Measurements from ENCODE around the gene POC5.
"Not testable (repeated sequence)": the region's sequence is repeated elsewhere in the genome, so short reads cannot be mapped to it uniquely, and the experiment has no call there.

POC5 gene

DNA sequence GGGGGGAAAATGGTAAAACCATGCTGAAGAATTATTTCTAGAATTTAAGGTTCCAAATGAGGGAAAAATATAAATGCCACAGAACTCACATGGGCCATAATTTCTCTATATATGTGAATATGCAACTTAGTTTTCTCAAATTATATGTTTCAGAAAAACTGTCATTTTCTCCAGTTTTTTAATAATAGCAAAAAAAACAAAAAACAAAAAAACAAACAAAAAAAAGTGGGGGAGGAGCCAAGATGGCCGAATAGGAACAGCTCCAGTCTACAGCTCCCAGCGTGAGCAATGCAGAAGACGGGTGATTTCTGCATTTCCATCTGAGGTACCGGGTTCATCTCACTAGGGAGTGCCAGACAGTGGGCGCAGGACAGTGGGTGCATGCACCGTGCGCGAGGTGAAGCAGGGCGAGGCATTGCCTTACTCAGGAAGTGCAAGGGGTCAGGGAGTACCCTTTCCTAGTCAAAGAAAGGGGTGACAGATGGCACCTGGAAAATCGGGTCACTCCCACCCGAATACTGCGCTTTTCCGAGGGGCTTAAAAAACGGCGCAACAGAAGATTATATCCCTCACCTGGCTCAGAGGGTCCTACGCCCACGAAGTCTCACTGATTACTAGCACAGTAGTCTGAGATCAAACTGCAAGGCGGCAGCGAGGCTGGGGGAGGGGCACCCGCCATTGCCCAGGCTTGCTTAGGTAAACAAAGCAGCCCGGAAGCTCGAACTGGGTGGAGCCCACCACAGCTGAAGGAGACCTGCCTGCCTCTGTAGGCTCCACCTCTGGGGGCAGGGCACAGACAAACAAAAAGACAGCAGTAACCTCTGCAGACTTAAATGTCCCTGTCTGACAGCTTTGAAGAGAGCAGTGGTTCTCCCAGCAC lies 21.5 kb downstream of the POC5 start:
- not testable (repeated sequence) for DNase-seq

DNA sequence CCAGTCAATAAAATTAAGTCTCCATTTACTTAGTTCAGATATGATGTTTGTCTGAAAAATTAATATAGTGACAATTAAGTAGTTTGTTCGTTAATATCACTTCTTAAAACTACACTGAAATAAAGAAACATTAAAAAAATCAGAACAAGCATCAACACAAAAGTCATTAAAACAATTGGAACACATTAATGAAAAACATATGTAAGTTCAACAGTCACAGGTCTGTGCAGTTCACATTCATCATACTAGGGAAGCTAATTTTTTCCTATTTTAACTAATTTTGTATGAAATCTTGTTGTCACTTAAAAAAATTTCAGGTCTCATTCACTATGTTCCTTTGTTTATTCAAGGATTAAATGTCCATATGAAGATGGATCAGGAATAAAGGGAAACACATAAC lies 22.5 kb downstream of the POC5 start:
- no peak for DNase-seq

DNA sequence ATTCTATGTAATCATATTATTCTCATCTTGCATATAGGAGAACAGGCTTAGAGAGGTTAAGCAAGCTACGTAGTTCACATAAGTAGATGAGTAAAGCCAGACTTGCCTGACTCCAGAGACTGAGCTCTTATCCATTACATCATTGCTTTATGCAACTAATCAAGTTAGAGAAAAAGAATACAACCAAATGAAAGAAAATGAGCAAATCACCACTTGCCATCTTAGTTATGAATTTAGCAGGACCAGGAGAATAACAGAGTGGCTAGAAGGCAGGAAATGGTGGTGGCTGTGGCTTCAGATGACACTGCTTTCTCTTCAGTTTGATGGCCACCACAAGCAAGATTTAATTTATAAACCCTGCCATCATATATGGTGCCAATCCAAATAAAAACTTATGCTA lies 26.6 kb downstream of the POC5 start:
- no peak for DNase-seq

DNA sequence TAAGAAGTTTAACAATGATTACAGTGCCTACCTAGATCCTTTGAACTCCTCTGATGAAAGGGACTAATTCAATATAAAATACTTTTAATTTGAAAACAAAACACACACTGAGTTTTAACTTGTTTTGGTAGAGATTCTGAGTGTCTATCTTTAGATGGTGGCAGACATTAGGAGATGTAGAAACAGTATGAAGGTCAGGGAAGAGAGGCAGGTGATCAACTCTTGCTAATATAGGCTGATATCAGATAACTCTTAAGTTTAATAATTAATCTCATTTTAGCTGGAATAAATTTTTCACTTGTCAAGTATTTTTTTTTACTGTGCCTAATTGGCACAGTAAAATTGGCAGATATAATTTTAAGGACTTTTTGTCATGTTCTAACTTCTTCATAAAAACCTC lies 30.8 kb downstream of the POC5 start:
- no peak for DNase-seq

DNA sequence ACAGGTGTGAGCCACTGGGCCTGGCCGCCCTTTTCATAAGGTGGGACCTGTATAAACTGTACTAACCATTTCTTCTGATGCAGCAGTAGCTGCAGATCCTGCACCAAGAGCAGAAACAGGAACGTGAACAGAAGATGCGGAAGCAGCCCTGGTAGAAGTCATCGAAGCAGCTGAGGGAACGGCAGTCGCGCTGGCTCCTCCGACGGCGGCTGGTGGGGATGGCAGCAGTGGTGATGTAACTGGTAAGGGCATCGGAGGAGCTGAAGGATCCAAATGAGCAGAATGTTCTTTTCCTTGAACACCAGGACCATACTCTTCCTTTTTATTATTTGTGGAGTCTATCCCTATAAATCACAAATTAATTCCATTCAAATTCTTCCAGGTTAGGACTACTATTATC lies 32.1 kb downstream of the POC5 start:
- DNase-seq: no peak

DNA sequence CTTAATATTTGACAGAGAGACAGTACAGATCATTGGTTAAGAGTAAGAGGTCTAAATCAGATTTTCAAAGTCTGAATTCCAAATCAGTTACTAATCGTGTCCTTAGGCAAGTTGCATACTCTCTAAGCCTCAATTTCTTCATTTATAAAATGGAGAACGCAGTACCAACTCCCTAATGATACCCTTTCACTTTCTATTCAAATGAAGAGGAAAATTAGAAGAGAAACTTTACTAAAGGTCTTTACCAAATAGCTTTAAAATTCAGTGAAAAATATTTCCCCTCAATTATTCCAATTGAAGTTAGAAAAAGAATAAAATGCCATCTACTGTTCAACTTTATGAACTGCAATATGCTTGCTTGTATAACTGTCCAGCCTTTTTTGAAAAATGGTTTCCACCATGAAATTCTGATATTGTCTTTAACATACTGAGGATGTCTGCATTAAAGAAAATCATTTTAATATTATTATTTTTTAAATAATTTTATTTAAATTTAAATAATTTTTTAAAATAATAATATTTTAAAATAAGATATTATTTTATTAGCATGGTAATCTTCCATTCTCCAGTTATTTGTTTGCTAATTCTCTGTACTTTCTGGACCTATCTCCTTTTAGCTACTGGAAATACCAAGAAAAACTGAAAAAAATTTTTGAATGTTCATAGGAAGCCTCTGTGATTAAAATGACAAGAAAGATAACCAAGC lies 36.0 kb downstream of the POC5 start:
- no peak for DNase-seq

DNA sequence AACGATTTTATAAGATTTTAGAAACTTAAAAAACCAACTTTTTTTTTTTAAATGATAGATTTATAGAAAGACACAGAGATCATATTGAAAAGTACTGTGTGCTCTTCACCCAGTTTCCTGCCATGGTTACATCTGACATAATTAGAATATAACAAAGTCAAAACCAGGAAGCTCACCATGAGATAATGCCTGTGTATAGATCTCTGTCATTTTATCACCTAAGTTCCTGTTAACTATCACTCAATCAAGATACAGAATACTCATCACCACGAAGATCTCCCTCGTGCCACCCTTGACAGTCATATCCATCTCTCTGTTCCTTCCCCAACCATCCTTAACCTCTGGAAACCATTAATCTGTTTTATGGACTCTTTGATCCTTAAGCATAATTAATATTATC lies 39.1 kb downstream of the POC5 start:
- no peak for DNase-seq

DNA sequence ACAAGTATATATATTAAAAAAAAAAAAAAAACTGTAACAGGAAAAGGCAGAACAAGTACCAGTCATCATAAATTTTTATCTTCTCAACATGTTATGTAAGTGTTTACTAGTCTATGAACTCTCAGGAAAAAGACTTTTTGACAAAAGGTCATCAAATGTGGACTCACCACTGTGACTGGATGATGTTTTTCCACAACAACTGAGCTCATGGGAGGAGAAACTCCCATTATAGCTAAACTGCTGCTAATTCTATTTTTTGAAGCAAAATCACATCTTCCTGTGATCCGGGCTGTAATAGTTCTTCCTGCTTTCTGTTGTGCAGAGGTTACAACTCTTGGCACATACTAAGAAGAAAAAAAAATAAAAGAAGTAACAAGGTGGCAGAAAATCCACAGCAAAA lies 39.6 kb downstream of the POC5 start:
- no peak for DNase-seq

DNA sequence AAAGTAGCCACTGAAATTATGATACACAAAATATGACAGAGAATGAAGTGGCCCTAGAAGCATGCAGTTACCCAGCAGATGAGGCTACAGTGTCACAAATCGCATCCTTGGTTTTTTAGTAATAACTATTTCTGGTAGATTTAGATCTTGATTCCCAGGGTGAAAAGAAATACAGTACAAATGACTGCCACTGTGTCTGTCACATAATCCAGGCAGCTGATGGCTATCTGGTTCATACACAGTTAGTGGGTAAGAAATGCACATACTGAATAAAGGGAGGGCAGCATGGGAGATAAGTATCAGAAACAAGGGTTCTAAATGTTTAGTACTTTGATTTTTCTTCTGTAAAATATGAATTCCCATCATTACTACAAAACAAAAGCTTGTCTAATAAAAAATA lies 41.5 kb downstream of the POC5 start:
- no peak for DNase-seq

DNA sequence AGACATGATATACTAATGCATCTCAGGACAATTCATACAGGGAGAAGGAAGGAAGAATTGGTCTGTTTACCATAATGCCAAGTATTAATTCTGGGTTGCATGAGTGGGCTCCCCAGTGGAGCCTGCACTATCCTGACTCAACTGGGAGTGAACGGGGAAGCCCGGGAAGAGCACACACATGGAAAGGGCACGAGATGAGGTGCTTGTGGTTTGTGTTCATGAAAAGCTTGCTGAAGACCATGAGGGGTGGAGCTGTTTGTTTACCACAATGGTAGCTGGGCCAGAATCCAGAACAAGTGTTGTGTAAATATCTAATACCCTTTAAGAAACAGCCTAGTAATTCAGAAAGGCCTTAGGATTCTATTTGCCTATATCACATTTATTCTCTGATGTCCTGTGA lies 44.6 kb downstream of the POC5 start:
- DNase-seq: no peak

DNA sequence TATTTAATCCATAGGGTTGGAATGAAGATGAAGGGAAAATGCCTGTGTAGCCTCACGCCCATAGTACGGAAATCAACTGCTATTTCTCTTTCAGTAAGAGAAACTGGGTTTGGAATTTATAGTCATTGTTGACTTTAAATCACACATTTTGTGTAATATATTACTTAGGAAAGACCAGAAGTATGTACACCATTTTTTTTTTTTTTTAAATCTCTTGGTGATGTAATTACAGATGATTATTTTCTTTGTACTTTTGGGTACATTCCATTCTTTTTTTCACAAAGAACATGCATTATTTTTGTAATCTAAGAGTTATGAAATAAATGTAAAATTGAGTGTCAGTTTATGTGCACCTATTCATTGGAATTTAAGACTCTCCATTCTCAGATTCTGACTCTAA lies 45.7 kb downstream of the POC5 start:
- no peak for DNase-seq

DNA sequence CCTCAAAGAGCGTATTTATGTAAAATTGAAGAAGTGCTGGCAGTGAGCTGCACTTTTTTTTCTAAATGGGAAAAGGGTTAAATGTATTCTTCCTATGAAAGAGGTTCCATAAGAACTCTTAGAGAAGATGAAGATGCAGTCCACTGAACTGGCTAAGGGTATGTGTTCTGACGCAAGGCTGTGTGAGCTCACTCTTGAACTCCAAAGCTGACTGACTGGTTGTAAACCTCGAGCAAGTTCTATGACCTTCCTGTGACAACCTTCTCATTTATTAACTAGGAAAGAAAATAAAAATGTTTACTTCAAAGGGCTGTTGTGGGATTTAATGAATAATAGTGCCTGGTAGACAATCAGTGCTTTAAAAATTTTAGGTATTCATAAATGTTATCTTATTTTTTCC lies 46.7 kb downstream of the POC5 start:
- no peak for DNase-seq

DNA sequence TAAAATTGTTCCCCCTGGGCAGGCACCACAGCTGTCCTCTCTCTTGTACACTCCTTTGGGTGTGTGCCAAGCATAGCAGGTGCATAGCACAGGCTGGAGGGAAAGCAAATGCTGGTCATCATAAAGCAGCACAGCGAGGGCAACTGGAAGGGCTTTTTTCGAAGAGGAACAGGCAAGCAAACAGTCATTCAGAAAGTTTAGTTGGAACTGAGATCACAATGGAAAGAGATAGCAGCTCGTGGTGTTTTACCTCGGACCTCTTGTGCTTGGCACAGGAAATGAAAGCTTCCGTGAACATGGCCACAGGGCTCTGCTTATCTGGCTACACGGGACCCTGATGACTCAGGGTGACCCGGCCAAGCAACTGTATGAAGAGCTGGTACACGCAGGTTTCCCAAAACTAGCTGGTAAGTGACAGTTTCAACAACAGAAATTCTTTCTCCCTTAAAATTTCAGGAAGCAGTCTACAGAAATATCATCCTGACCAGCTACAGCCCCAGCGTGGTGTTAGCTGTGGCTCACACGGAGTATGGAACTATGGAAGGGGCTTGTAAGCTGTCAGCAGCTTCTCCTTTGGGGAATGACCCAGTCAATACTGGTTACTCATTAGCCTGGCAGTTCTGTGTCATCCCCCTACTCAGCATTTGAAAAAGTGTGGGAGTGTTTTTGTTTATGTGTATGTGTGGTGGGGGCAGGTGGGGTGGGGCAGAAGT lies 48.1 kb downstream of the POC5 start:
- no peak for DNase-seq

DNA sequence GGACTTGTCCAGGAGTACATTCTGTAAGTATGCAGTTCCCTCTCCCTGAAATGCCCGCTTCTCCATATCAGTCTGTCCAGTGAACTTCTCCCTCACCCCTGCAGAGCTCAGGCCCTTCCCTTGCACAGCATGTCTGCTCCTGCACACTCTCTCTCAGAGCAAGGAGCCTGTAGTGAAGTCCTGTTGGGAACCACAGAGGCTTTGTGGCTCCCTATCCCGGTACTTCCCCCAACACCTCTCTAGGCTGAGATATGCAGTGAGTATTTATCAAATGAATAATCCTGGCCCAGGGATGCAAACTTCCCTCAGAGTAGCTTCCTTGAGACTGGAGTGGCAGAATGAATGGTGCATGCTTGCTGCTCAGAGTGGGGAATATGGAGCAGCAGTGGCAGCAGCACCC lies 48.8 kb downstream of the POC5 start:
- DNase-seq: no peak

DNA sequence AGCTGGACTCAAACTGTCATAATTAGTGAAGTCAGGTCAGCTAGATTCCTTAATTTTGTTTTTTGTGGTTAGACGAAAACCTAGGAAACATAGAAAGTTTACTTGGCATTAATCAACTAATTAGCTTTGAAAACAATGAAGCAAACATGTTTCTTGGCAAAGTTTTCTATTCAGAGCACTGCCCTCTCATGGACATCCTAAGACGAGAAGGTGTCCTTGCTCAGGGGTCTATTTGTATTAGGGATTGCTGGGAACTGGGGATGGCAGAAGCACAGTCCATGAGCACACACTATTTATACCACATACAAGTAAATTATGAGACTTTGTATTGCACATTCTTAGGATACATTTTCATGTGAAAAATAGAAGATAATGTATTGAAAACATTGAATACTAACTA lies 49.7 kb downstream of the POC5 start:
- no peak for DNase-seq

DNA sequence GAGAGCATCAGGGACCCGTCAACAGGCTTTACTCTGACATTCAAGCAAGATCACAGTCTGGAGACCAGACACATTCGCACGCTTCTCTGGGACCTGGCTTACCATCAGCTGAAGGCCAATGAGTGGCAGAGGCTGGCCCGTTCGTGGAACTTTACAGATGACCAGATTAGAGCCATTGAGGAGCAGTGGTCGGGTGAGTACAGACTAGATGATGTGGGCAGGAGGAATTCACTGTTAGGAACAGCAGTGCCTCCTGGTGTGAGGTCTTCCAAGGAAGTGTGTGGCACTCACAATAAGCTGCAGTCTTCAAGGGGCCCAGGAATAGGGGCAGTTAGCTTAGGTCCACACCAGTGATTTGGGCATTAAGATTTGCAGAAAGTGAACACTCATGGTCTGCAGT lies 50.4 kb downstream of the POC5 start:
- DNase-seq: no peak

DNA sequence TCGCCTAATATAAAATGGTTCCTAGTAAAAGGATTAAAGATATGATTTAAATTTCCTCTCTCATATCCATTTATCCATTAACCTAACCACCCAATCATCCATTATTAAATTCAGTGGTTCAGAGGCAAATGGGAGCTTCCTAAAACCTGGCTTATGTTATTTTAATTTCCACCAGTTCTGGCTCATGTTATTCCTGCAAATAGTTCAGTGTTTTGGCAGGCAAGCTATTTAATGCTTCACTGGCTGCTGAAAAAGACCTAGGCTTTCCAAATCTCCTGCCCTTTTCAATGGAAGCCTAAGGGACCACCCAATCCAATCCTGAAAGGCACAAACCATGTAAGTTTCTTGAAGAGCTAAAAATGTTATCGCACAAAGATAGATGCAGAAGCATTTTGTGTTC lies 52.3 kb downstream of the POC5 start:
- no peak for DNase-seq

DNA sequence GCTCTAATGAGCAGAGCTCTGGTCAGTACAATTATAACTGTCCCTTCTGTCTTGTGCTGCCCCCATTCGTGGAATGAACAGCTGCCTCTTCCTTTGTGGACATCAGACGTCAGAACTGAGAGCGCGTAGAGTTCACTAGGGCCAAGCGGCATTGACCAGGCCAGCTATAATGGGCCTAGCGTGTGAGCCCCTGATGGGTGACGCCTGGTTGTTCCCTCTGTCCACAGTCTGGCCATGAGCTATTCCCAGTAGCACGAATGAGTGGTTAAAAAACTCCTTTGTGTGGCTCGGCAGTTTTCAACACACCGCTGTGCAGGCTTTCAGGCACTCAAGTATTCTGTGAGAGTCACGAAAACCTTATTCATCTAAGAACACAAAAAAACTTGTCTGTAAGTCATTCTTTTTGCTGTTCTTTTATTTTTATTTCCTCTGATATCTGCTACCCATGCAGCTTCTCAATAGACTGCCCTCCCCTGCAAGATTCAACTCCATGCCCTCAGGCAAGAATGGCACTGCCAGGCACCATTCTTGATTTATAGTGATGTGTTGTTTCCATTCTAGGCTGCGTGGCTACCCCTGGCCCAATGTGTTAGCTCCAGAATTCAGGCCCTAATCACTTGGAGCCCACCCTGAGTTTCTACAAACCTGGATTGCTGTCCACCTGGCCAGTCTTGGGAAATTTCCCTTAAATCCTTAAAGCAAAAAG lies 53.5 kb downstream of the POC5 start:
- no peak for DNase-seq

DNA sequence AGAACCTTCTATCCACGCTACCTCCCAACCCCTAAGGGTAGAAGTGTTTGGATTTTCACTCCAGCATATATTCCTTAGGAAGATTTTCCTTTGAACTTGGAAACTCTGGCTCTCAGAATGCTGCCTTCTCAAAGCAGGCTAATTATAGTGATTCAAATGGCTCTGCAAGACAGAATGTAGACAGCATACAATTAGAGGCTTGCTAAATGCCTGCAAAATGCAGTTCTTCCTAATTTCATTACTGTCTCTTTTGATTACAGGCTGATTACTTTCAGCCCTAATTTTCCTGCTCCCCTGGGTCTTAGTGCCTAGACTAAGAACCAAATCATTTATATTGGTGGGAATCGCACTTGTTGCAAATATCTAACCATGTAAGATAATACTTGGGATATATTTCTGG lies 55.2 kb downstream of the POC5 start:
- DNase-seq: no peak

DNA sequence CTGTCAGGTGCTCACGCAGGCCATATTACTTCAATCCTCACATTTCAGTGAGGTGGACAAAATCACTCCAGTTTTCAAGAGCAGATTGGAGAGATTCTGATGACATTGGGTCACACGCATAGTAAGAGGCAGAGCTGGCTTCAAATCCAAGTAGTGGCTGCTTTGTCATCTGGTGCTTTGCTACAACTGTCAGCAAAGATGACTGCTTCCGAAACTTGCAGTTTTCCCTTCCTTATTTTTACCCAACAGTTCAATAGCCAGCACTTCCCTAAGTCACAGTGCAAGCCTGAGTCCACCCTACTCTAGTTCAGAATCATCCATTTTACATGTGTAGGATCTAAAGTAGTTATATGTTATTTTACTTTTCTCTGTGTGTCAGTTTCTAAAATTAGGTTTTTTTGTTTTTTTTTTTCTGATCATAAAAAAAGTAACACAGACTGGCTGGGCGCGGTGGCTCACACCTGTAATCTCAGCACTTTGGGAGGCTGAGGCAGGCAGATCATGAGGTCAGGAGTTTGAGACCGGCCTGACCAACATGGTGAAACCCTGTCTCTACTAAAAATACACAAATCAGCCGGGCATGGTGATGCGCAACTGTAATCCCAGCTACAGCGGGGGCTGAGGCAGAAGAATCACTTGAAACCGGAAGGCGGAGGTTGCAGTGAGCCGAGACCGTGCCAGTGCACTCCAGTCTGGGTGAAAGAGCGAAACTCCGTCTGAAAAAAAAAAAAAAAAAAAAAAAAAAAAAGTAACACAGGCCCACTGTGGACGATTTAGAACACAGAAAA lies 56.4 kb downstream of the POC5 start:
- no peak for DNase-seq

DNA sequence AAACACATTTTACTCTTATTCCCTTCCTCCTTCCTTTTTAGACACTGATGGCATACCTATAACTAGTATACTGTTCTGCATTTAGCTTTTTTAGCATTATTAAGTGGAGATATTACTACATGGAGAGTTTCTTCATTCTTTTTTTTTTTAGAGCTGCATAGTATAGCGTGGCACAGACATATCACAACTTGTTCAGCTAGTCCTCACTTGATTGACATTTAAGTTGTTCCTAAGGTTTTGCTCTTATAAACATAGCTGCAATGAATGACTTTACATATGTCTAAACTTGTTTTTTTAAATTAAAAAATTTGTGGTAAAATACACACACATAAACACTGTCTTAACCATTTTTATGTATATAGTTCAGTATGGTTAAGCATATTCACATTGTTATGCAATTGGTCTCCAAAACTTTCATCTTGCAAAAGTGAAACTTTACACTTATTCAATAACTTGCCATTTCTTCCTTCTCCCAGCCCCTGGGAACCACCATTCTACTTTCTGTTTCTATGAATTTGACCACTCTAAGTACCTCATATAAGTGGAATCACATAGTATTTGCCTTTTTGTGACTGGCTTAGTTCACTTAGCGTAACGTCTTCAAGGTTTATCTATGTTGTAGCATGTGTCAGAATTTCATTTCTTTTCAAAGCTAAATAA lies 57.3 kb downstream of the POC5 start:
- DNase-seq: no peak

Data from NCI-H1417 treated with DMSO at 0.1 percent for 48 hours (cell line).